Activated naive CD4-positive, alpha-beta T cell treated with anti-CD3 and anti-CD28 coated beads, Interleukin-2, amount 10 ng/mL, durations not matched to agents 7 days and 5 days (primary cell): ENCODE data around the gene STIM1.

Experiments used
- CTCF ChIA-PET: fragments of 350-600 bp; sonication (Branson Sonifier 250); formaldehyde crosslinking; loops from one replicate; lab custom pipeline; 2021; ENCODE audit warnings: antibody characterized with exemption; lab: Charles Lee
- DNase-seq: peaks from one replicate; pipeline ENCODE4 v3.0.0-alpha.2; 2020
- H3K27ac Mint-ChIP-seq: one replicate; pipeline ENCODE4 v1.8.0; 2021; ENCODE audit warnings: mild to moderate bottlenecking, moderate library complexity, mixed read lengths
- H3K27me3 Mint-ChIP-seq: one replicate; pipeline ENCODE4 v1.8.0; 2021; ENCODE audit warnings: mild to moderate bottlenecking, mixed read lengths
- H3K36me3 Mint-ChIP-seq: one replicate; pipeline ENCODE4 v1.8.0; 2021; ENCODE audit warnings: mixed read lengths
- H3K4me1 Mint-ChIP-seq: one replicate; pipeline ENCODE4 v1.8.0; 2021; ENCODE audit warnings: mixed read lengths
- H3K4me3 Mint-ChIP-seq: one replicate; pipeline ENCODE4 v1.8.0; 2021; ENCODE audit warnings: mild to moderate bottlenecking, moderate library complexity, mixed read lengths
- H3K9me3 Mint-ChIP-seq: one replicate; pipeline ENCODE4 v1.8.0; 2021; ENCODE audit warnings: mixed read lengths

The STIM1 gene

DNA sequence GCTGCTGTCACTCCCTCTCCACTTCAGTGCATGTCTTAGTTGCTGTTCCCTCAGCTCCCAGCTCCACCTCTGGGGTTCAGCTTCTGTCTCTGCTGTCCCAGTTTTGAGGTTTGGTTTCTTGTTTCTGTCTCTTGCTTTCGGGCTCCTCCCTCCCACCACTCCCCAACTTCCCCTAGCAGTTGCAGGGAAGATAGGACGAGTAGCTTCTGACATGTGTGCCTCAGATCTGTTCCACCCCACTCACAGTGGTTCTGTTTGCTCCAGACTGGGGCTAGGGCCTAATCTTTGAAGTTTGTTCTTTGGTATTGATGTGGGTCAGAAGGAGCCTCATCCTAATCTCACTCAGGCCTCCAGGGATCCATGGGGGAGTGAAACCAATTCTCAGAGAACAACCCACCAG lies 236.6 kb downstream of the STIM1 start:
- Mint-ChIP-seq H3K36me3 (peaks cover 71% of the 10 kb centered on the region), H3K27ac (peak overlapping the region; percentile 97), H3K4me3 (peak overlapping the region; percentile 87), H3K4me1 (peaks cover 87% of the 10 kb centered on the region), H3K27me3 (no peaks in the 10 kb centered on the region), H3K9me3 (no peaks in the 10 kb centered on the region)
- DNase-seq, result peak; percentile 66
- CTCF ChIA-PET, result interaction anchor here (0.9 to 1.4 kb wide), 3 partner anchors 19 to 243 kb away, joined by 4 to 7 read pairs (median 4); no protein-coding TSS in a partner anchor

DNA sequence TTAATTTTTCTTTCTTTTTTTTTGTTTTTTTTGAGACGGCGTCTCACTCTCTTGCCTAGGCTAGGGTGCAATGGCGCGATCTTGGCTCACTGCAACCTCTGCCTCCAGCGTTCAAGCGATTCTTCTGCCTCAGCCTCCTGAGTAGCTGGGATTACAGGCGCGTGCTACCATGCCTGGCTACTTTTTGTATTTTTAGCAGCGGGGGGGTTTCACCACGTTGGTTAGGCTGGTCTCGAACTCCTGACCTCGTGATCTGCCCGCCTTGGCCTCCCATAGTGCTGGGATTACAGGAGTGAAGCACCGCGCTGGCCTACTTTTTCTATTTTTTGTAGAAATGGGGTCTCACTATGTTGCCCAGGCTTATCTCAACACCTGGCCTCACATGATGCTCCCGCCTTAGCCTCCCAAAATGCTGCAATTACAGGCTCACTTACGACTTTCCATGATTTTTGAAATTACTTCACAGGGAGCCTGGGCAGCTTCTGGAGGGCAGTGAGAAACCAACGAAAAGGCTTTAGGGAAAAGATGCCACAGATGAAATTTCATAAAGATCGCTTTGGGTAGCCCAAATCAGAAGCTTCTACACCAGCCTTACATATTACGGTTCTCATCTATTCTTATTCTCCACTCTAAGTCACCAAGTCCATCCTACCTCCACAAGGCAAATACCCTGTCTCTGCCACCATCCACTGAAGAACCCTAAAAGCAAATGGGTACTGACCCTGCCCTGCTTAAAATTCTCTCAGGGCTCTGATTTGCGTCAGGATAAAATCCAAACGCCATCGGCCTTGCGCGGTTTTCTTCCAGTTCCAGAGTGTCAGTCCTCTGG lies 238.3 kb downstream of the STIM1 start:
- no peaks in the 10 kb centered on the region for H3K27me3 Mint-ChIP-seq
- peaks cover 65% of the 10 kb centered on the region for H3K36me3 Mint-ChIP-seq
- H3K27ac Mint-ChIP-seq, result peak overlapping the region; percentile 97
- H3K4me3 Mint-ChIP-seq, result peak overlapping the region; percentile 98
- DNase-seq, result no peak
- H3K4me1 Mint-ChIP-seq, result peaks cover 86% of the 10 kb centered on the region
- CTCF ChIA-PET, result no interaction called here
- H3K9me3 Mint-ChIP-seq, result no peaks in the 10 kb centered on the region

DNA sequence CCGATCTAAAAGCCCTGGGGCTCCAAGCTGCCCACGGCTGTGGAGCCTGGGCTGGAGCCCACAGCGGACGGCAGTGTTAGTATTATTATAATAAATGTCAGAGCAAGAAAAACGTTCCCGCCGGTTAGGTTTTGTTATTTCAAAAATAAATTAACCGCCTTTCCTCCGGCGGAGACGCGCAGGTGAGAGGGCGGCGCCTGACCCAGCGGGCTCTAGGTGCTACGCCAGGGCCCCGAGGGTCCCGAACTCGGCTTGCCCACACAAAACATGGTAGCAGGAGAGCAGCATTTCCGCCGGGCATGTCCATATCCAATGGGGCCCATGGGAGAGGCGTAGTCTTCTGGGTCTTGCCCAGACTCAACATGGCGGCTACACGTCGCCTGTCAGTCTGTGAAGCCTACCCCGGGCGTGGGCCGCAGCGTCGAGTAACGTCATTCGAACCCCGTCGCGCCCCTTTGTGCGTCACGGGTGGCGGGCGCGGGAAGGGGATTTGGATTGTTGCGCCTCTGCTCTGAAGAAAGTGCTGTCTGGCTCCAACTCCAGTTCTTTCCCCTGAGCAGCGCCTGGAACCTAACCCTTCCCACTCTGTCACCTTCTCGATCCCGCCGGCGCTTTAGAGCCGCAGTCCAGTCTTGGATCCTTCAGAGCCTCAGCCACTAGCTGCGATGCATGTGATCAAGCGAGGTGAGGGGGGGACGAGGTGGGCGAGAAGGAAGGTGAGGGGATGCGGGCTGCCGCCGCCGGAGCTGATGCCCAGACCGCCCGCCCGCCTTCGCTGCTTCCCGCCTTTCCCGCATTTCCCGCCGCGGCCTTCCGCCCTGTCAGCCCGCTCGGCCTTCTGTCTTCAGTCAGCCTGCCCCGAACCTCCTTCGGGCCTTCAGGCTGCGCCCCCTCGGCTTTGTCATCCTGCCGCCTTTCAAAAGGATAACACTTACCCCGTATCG lies 239.2 kb downstream of the STIM1 start, which contains the start of gene RRM1:
TSS of gene RRM1 (plus strand) at position 452 of the 944 bp plus-strand sequence. CDS start at position 666, 214 bp downstream.
- peak; percentile 94 for DNase-seq
- H3K27ac Mint-ChIP-seq, result peak within 1 kb of the TSS; percentile 97
- H3K27me3 Mint-ChIP-seq, result no peaks in the 10 kb centered on the region
- H3K4me1 Mint-ChIP-seq, result peaks cover 84% of the 10 kb centered on the region
- peaks cover 65% of the 10 kb centered on the region for H3K36me3 Mint-ChIP-seq
- H3K9me3 Mint-ChIP-seq, result no peaks in the 10 kb centered on the region
- CTCF ChIA-PET, result no interaction called here
- H3K4me3 Mint-ChIP-seq, result peak within 1 kb of the TSS; percentile 98

DNA sequence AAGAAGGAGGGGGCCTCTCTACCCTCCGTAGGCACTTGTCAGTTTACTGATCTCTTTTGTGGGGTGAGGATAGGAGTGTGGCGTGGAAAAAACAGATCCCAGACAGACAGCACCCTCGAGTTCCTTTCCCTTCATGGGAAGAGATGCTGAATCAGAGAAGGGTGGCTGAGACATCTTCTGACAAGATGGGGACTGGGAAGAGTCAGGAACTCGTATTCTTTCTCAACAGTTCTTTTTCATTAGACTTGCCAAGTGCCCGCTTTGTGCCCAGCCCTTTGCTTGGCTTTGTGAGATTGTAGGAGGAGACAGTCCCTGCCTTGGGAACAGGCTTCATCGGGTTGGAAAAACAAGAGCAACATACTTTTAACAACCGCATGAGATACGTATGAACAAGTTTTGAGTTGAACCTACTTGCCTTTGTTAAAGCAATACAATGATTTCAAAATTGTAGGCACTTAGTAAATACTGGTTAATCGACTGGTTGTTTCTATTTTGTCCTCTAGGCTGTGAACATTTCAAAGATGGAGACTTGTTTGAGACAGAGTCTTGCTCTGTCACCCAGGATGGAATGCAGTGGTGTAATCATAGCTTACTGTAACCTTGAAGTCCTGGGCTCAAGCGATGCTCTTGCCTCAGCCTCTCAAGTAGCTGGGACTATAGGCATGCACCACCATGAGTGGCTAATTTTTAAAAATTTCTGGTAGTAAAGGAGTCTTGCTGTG lies 240.2 kb downstream of the STIM1 start:
- Mint-ChIP-seq H3K27ac (peak overlapping the region; percentile 97), H3K4me3 (peak overlapping the region; percentile 98), H3K27me3 (no peaks in the 10 kb centered on the region), H3K9me3 (no peaks in the 10 kb centered on the region), H3K36me3 (peaks cover 64% of the 10 kb centered on the region), H3K4me1 (peaks cover 84% of the 10 kb centered on the region)
- CTCF ChIA-PET, result no interaction called here
- DNase-seq, result no peak

DNA sequence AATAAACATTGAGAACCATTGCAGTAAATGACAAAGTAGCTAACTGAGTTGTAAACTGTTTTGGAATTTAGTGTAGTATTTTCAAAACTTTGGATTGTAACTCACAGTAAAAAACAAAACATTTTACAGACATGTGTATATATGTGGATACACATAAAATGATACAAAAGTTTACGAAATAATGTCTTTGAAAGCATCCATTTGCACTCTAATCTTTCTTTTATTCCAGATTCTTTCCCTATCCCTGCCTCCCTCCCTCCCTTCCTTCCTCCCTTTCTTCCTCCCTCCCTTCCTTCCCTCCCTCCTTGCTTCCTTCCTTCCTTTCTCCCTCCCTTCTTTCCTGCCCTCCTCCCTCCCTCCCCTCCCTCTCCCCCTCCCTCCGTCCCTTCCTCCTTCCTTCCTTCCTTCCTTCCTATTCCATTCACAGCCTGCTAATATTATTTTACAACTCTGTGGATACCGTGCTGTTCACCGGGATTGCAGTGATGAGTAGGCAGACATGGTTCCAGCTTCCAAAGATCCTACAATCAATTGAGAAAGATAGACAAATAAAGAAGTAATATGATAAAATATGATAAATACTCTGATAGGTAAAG lies 242.7 kb downstream of the STIM1 start:
- no peak overlapping the region for H3K4me3 Mint-ChIP-seq
- CTCF ChIA-PET, result interaction anchor here (1.1 to 1.8 kb wide), 2 partner anchors 13 to 249 kb away, joined by 4 to 5 read pairs; no protein-coding TSS in a partner anchor
- no peaks in the 10 kb centered on the region for H3K27me3 Mint-ChIP-seq
- H3K4me1 Mint-ChIP-seq, result peaks cover 73% of the 10 kb centered on the region
- peaks cover 62% of the 10 kb centered on the region for H3K36me3 Mint-ChIP-seq
- H3K9me3 Mint-ChIP-seq, result no peaks in the 10 kb centered on the region
- no peak for DNase-seq
- no peak overlapping the region for H3K27ac Mint-ChIP-seq

DNA sequence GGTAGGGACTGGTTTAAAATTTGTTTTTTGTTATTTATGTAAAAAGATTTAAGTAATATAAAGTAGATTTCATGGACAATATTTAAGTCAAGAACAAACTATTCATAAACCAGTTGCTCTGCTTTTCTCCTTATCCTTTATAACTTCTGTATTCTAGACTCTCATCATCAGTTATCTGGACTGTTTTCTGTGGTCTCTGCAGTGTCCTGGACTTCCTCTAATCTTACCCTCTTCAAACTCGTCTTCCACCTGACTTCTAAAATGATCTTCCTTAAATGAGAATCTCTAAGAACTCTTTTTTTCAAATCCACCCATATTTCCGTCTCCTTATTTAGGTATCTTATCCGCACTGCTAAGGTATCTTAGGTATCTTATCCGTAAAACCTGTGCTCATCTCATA lies 247.2 kb downstream of the STIM1 start:
- Mint-ChIP-seq H3K27me3 (no peaks in the 10 kb centered on the region), H3K4me1 (peaks cover 49% of the 10 kb centered on the region), H3K9me3 (no peaks in the 10 kb centered on the region), H3K36me3 (peaks cover 61% of the 10 kb centered on the region), H3K27ac (no peak overlapping the region), H3K4me3 (no peak overlapping the region)
- CTCF ChIA-PET, result no interaction called here
- no peak for DNase-seq

DNA sequence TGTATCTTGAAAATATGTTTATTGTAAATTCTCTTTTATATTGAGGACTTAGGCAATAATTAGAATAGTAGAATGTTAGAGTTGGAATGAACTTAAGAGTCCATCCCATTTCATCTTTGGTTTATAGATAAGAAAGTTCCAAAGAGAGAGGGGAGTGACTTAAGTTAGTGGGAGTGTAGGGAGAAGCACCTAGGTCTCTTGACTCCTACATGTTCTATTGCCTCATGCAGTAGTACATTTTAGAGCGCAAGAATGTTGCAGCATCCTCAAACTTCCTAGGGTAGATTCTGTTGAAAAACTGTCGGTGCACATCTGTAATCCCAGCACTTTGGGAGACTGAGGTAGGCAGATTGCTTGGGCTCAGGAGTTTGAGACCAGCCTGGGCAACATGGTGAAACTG lies 247.8 kb downstream of the STIM1 start:
- peaks cover 45% of the 10 kb centered on the region for H3K4me1 Mint-ChIP-seq
- DNase-seq, result no peak
- H3K27ac Mint-ChIP-seq, result no peak overlapping the region
- H3K9me3 Mint-ChIP-seq, result no peaks in the 10 kb centered on the region
- H3K36me3 Mint-ChIP-seq, result peaks cover 66% of the 10 kb centered on the region
- H3K4me3 Mint-ChIP-seq, result no peak overlapping the region
- H3K27me3 Mint-ChIP-seq, result no peaks in the 10 kb centered on the region
- CTCF ChIA-PET, result no interaction called here

DNA sequence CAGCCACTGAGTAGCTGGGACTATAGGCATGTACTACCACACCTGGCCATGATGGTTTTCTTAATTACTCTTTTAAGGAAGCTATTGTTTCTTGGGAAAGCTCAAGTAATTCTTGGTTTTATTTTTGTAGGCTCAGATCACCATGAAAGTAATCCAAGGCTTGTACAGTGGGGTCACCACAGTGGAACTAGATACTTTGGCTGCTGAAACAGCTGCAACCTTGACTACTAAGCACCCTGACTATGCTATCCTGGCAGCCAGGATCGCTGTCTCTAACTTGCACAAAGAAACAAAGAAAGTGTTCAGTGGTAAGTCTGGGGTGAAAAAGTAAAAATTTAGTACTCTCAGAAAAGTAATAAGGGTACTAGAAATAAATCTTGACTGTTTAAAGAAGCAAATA lies 250.5 kb downstream of the STIM1 start:
- Mint-ChIP-seq H3K27me3 (no peaks in the 10 kb centered on the region), H3K9me3 (no peaks in the 10 kb centered on the region), H3K36me3 (peaks cover 58% of the 10 kb centered on the region), H3K4me3 (no peak overlapping the region), H3K27ac (no peak overlapping the region), H3K4me1 (peaks cover 20% of the 10 kb centered on the region)
- no peak for DNase-seq
- CTCF ChIA-PET, result no interaction called here

DNA sequence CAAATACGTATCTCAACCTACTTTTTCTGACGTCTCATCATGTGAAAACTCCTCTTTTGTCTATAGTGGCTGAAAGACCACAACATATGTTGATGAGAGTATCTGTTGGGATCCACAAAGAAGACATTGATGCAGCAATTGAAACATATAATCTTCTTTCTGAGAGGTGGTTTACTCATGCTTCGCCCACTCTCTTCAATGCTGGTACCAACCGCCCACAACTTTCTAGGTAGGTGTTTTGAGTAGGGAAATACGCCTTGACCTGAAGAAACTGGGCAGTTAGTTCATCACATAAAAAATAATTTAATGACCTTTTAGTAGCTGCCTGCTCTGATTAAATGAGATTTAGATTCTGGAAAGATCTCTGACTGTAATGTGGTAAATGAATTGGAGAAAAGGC lies 256.4 kb downstream of the STIM1 start:
- H3K36me3 Mint-ChIP-seq, result peaks cover 59% of the 10 kb centered on the region
- no peaks in the 10 kb centered on the region for H3K27me3 Mint-ChIP-seq
- CTCF ChIA-PET, result no interaction called here
- peaks cover 2% of the 10 kb centered on the region for H3K4me1 Mint-ChIP-seq
- H3K27ac Mint-ChIP-seq, result no peak overlapping the region
- no peak for DNase-seq
- H3K9me3 Mint-ChIP-seq, result no peaks in the 10 kb centered on the region
- H3K4me3 Mint-ChIP-seq, result no peak overlapping the region

DNA sequence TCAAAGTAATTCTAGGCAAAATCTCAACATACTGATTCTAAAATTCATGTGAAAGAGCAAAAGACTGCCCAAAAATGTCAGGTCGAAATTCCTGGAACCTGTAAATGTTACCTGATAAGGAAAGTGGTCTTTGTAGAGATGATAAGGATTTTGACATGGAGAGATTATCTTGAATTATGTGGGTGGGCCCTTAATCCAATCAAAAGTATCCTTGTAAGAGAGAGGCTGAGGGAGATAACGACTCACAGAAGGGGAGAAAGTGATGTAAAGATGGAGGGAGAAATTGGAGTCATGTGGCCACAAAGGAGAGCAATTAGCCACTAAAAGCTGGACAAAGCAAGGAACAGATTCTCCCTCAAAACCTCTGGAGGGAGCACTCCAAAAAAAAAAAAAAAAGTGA lies 259.7 kb downstream of the STIM1 start:
- H3K4me3 Mint-ChIP-seq, result no peak overlapping the region
- H3K27ac Mint-ChIP-seq, result no peak overlapping the region
- H3K4me1 Mint-ChIP-seq, result peaks cover 2% of the 10 kb centered on the region
- H3K9me3 Mint-ChIP-seq, result no peaks in the 10 kb centered on the region
- CTCF ChIA-PET, result no interaction called here
- no peak for DNase-seq
- no peaks in the 10 kb centered on the region for H3K27me3 Mint-ChIP-seq
- peaks cover 54% of the 10 kb centered on the region for H3K36me3 Mint-ChIP-seq

DNA sequence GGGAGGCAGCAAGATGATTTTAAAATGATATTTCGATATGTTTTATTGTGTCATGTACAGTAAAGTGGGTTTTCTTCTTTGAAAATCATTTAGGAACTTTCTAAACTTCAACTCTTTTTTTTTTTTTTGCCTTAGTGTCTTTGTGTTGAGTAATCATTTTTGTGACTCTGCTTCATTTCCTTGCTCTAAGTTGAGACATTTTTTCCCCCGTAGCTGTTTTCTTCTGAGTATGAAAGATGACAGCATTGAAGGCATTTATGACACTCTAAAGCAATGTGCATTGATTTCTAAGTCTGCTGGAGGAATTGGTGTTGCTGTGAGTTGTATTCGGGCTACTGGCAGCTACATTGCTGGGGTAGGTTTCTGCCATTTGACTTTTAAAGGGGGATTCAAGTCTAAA lies 262.6 kb downstream of the STIM1 start:
- Mint-ChIP-seq H3K4me3 (no peak overlapping the region), H3K27ac (no peak overlapping the region), H3K36me3 (peaks cover 57% of the 10 kb centered on the region)

DNA sequence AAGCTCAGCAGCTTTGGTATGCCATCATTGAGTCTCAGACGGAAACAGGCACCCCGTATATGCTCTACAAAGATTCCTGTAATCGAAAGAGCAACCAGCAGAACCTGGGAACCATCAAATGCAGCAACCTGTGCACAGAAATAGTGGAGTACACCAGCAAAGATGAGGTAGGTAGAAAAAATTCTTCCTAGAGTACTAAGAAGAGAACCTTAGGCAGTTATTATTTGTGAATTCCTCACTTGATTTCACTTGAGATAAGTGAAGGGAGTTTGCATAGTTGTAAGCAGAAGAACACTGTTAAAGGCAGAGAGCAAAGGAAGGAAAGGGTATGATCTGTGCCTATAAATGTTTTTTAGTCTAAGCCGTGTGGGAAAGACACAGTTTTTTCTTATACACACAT lies 267.8 kb downstream of the STIM1 start:
- H3K4me3 Mint-ChIP-seq, result no peak overlapping the region
- H3K27me3 Mint-ChIP-seq, result no peaks in the 10 kb centered on the region
- peaks cover 75% of the 10 kb centered on the region for H3K36me3 Mint-ChIP-seq
- no peaks in the 10 kb centered on the region for H3K4me1 Mint-ChIP-seq
- H3K9me3 Mint-ChIP-seq, result no peaks in the 10 kb centered on the region
- CTCF ChIA-PET, result no interaction called here
- no peak for DNase-seq
- no peak overlapping the region for H3K27ac Mint-ChIP-seq

More for the DNA sequence above, 262.6 kb downstream of the STIM1 start:
- Mint-ChIP-seq H3K9me3 (no peaks in the 10 kb centered on the region), H3K27me3 (no peaks in the 10 kb centered on the region), H3K4me1 (peaks cover 2% of the 10 kb centered on the region)
- CTCF ChIA-PET, result interaction anchor here (1.3 kb wide), 1 partner anchor 293 kb away, joined by 3 read pairs; no protein-coding TSS in a partner anchor
- no peak for DNase-seq

DNA sequence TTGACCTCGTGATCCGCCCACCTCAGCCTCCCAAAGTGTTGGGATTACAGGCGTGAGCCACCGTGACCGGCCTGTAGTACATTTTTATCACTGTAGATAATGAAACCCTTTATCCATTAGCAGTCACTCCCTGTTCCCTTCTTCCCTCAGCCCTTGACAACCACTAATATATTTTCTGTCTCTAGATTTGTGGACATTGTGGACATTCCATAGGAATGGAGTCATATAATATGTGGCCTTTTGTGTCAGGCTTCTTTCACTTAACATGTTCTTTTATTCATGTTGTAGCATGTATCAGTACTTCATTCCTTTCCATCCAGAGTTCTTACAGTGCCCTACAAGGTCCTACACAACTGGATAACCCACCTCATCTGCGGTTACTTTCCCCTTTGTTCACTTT lies 269.7 kb downstream of the STIM1 start:
- CTCF ChIA-PET, result no interaction called here
- H3K27ac Mint-ChIP-seq, result no peak overlapping the region

More for the DNA sequence above, 269.7 kb downstream of the STIM1 start:
- no peak overlapping the region for H3K4me3 Mint-ChIP-seq
- H3K36me3 Mint-ChIP-seq, result peaks cover 75% of the 10 kb centered on the region
- H3K9me3 Mint-ChIP-seq, result no peaks in the 10 kb centered on the region
- no peaks in the 10 kb centered on the region for H3K27me3 Mint-ChIP-seq
- DNase-seq, result no peak
- H3K4me1 Mint-ChIP-seq, result no peaks in the 10 kb centered on the region
